AG10803 (cell line): ENCODE data around the gene PPP3CB.

Experiments used
- DNase-seq: peaks from one replicate; pipeline ENCODE4 v3.0.0; 2010; ENCODE audit warnings: low read depth
- H3K4me3 ChIP-seq: 2 replicates; pipeline ENCODE4 v1.5.1; 2011; ENCODE audit warnings: mild to moderate bottlenecking, low read length, control low read depth
- TF ChIP-seq, protein P1 (sequence below): conservative IDR thresholded peaks from 2 replicates; pipeline ENCODE4 v1.5.1; 2011; ENCODE audit warnings: mild to moderate bottlenecking, low read length, control low read depth, inconsistent platforms

PPP3CB gene

DNA sequence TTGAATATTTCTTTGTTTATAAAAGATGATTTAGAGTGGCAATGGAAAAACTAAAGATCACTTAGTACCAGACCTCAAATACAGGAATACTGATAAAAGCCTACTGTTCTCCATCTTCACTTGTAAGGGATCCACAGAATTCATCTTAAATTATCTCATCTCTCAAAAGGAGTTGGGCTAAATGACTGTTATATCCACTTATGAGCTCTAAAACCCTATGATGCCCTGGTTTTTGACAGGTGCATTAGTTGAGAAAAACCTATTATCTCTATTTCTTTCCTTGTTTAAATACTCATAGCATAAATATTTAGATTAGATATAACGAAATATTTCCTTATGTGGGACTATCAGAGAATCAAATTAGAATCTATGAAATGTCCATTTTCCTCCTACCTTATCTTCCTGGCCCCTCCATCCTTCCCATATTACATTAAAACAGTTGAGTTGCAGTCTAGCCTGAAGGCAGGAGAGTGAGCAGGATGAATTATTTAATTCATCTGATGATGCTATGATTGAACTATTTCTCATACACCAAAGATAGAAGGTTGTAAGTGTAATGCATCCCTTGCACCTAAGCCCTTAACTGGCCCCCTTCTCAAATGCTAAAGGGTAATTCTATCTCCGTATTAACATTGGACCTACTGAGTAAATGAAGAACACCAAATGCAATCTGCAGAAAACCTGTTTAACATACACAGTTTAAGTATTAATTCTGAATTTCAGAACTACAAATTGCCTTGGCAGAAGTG, 29.7 kb downstream of the PPP3CB start:
- no peak for DNase-seq
- TF ChIP-seq, protein P1, sequence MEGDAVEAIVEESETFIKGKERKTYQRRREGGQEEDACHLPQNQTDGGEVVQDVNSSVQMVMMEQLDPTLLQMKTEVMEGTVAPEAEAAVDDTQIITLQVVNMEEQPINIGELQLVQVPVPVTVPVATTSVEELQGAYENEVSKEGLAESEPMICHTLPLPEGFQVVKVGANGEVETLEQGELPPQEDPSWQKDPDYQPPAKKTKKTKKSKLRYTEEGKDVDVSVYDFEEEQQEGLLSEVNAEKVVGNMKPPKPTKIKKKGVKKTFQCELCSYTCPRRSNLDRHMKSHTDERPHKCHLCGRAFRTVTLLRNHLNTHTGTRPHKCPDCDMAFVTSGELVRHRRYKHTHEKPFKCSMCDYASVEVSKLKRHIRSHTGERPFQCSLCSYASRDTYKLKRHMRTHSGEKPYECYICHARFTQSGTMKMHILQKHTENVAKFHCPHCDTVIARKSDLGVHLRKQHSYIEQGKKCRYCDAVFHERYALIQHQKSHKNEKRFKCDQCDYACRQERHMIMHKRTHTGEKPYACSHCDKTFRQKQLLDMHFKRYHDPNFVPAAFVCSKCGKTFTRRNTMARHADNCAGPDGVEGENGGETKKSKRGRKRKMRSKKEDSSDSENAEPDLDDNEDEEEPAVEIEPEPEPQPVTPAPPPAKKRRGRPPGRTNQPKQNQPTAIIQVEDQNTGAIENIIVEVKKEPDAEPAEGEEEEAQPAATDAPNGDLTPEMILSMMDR, result no peak
- H3K4me3 ChIP-seq, result no peak overlapping the region

DNA sequence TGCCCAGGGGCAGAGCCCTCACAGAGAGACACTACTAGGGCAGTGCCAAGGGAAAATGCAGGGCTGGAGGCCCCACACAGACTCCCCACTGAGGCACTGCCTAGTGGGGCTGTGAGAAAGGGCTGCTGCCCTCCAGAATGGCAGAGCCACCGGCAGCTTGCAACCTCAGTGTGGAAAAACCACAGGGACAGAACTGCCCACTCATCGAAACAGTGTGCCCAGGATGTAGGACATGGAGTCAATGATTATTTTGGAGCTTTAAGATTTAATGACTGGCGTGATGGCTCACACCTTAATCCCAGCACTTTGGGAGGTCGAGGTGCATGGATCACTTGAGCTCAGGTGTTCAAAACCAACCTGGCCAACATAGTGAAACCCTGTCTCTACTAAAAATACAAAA, 34.9 kb downstream of the PPP3CB start:
- DNase-seq, result no peak
- no peak overlapping the region for H3K4me3 ChIP-seq
- TF ChIP-seq, protein P1, result no peak

- no peak for DNase-seq
- H3K4me3 ChIP-seq, result no peak overlapping the region
- TF ChIP-seq, protein P1, result no peak
Measured at GRCh38 chr10:73459683-73460314, 36.0 kb downstream of the PPP3CB start.

GRCh38 chr10:73456187-73456890, 39.5 kb downstream of the PPP3CB start:
- TF ChIP-seq, protein P1, result no peak
- DNase-seq, result no peak
- H3K4me3 ChIP-seq, result no peak overlapping the region

DNA sequence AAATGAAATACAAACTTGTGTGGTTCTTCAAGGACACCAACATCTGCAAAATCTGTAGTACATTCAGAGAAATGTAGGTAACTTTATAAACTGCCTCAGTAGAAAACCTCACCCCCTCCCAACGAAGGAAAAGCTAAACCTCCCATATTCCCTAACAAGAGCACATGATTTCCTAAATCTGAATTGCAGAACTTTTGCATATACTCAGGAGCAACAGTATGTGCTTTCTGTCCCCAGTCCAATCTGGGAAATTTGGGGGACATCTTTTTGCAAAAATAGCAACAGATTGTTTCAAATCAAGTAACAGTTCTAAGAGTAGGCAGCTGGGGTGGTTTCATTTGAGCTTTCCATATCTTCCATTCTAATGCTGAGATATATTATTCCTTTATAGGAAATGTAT, 46.7 kb downstream of the PPP3CB start:
- no peak for DNase-seq
- H3K4me3 ChIP-seq, result no peak overlapping the region
- TF ChIP-seq, protein P1, result no peak

- TF ChIP-seq, protein P1, result no peak
- H3K4me3 ChIP-seq, result no peak overlapping the region
- DNase-seq, result no peak
Measured at GRCh38 chr10:73448384-73448783, 47.4 kb downstream of the PPP3CB start.

DNA sequence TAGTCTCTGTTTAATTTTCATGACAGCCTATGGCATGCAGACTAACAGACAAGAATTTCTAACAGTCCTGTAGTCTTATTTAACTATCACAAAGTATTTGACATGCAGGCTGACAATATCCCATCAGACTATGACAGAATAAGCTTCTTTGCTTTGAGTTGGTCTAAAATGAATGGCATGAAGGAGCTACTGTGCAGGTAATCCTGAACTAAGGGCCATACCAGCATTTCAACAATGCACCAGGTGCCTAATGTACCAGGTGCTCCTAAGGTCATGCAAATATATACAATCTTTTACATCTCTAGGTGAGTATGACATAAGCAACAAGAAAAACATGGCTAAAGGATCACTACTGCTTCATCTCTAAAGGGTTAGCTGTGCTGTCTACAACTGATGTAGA, 48.9 kb downstream of the PPP3CB start:
- TF ChIP-seq, protein P1, result no peak
- H3K4me3 ChIP-seq, result no peak overlapping the region
- DNase-seq, result no peak
